Measurements from ENCODE around the gene IRAG1. TPM values are rescaled to one million over a fixed set of nuclear protein-coding genes. Genes with fewer than 3 reads are reported as not detected.

The IRAG1 gene, protein sequence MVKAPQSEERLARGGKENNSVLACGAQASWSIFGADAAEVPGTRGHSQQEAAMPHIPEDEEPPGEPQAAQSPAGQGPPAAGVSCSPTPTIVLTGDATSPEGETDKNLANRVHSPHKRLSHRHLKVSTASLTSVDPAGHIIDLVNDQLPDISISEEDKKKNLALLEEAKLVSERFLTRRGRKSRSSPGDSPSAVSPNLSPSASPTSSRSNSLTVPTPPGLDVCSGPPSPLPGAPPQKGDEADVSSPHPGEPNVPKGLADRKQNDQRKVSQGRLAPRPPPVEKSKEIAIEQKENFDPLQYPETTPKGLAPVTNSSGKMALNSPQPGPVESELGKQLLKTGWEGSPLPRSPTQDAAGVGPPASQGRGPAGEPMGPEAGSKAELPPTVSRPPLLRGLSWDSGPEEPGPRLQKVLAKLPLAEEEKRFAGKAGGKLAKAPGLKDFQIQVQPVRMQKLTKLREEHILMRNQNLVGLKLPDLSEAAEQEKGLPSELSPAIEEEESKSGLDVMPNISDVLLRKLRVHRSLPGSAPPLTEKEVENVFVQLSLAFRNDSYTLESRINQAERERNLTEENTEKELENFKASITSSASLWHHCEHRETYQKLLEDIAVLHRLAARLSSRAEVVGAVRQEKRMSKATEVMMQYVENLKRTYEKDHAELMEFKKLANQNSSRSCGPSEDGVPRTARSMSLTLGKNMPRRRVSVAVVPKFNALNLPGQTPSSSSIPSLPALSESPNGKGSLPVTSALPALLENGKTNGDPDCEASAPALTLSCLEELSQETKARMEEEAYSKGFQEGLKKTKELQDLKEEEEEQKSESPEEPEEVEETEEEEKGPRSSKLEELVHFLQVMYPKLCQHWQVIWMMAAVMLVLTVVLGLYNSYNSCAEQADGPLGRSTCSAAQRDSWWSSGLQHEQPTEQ
- not detected for total RNA-seq

GRCh38 chr11:10693509-10694081 is at the start of gene IRAG1:
IRAG1 (minus strand) TSS chr11:10693755; CDS start chr11:10693602, 153 bp downstream.
- Mint-ChIP-seq H3K36me3 (ENCODE audit: low read depth) (no peaks in the 10 kb centered on the region), H3K9me3 (ENCODE audit: insufficient read depth) (no peaks in the 10 kb centered on the region), H3K4me1 (ENCODE audit: low read depth) (no peaks in the 10 kb centered on the region), H3K27ac (no peak within 1 kb of the TSS), H3K4me3 (no peak within 1 kb of the TSS), H3K27me3 (ENCODE audit: low read depth) (peaks cover 11% of the 10 kb centered on the region)
- ChIA-PET CTCF (no interaction called here), POLR2A (no interaction called here)
- ATAC-seq (no peak), DNase-seq (no peak)

GRCh38 chr11:10742460-10743208 is 49.1 kb upstream of the IRAG1 start:
- H3K36me3 Mint-ChIP-seq (ENCODE audit: low read depth): no peaks in the 10 kb centered on the region
- ChIA-PET CTCF (interaction anchor here (0.7 to 8.4 kb wide), 6 partner anchors 10 to 337 kb away, joined by 3 to 48 read pairs (median 4); partner anchors contain the start of gene RNF141), POLR2A (no interaction called here)
- ATAC-seq (peak; percentile 85), DNase-seq (peak; percentile 56)
- H3K4me3 Mint-ChIP-seq: peak overlapping the region; percentile 43
- no peaks in the 10 kb centered on the region for H3K9me3 Mint-ChIP-seq (ENCODE audit: insufficient read depth)
- H3K27ac Mint-ChIP-seq: peak overlapping the region; percentile 67
- peaks cover 30% of the 10 kb centered on the region for H3K4me1 Mint-ChIP-seq (ENCODE audit: low read depth)
- peaks cover 5% of the 10 kb centered on the region for H3K27me3 Mint-ChIP-seq (ENCODE audit: low read depth)

GRCh38 chr11:10735481-10736475 is 42.2 kb upstream of the IRAG1 start:
- POLR2A ChIA-PET: no interaction called here
- ATAC-seq (peak; percentile 100), DNase-seq (peak; percentile 91)
- H3K4me1 Mint-ChIP-seq (ENCODE audit: low read depth): peaks cover 10% of the 10 kb centered on the region
- CTCF ChIA-PET: interaction anchor here (0.7 to 8.4 kb wide), 9 partner anchors 35 to 333 kb away, joined by 3 to 48 read pairs (median 4); partner anchors contain the start of gene RNF141
- H3K9me3 Mint-ChIP-seq (ENCODE audit: insufficient read depth): no peaks in the 10 kb centered on the region
- H3K27me3 Mint-ChIP-seq (ENCODE audit: low read depth): peaks cover 27% of the 10 kb centered on the region
- H3K27ac Mint-ChIP-seq: no peak overlapping the region
- H3K36me3 Mint-ChIP-seq (ENCODE audit: low read depth): no peaks in the 10 kb centered on the region
- peak overlapping the region; percentile 20 for H3K4me3 Mint-ChIP-seq

DNA sequence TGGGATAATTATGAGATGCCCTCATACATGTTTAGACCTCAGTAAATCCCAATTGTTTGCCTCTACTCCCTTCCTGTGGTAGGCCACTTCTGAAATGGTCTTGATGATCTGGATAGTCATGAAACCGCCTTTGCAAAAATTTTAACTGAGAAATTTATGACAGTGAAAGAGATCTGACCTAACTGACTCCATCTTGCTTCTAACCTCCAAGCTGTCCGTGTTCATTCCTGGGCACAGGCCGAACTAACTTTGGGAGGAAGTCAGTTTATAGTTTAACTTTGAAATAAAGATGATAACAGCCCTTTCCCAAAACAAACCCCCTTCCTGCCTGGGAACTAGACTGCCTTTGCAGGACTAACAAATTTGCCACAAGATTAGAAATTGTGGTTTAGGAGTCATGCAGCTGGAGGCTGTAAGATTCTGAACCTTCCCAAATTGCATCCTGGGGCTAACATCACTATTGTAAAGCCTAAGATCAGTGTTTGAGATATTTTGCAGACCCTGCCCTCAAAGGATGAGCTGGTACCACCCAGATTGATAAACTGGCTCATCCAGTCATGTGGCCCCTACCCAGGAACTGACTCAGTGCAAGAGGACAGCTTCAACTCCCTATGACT is 37.6 kb upstream of the IRAG1 start:
- POLR2A ChIA-PET: no interaction called here
- ATAC-seq: no peak
- H3K9me3 Mint-ChIP-seq (ENCODE audit: insufficient read depth): no peaks in the 10 kb centered on the region
- H3K4me1 Mint-ChIP-seq (ENCODE audit: low read depth): peaks cover 16% of the 10 kb centered on the region
- H3K27me3 Mint-ChIP-seq (ENCODE audit: low read depth): peaks cover 25% of the 10 kb centered on the region
- no peaks in the 10 kb centered on the region for H3K36me3 Mint-ChIP-seq (ENCODE audit: low read depth)
- no peak overlapping the region for H3K27ac Mint-ChIP-seq
- DNase-seq: no peak
- H3K4me3 Mint-ChIP-seq: no peak overlapping the region
- CTCF ChIA-PET: interaction anchor here (2.2 kb wide), 1 partner anchor 318 kb away, joined by 9 read pairs; no protein-coding TSS in a partner anchor

GRCh38 chr11:10730151-10730550 is 36.6 kb upstream of the IRAG1 start:
- H3K4me3 Mint-ChIP-seq: no peak overlapping the region
- DNase-seq: no peak
- H3K36me3 Mint-ChIP-seq (ENCODE audit: low read depth): no peaks in the 10 kb centered on the region
- H3K4me1 Mint-ChIP-seq (ENCODE audit: low read depth): peaks cover 18% of the 10 kb centered on the region
- POLR2A ChIA-PET: no interaction called here
- no peak overlapping the region for H3K27ac Mint-ChIP-seq
- no peak for ATAC-seq
- H3K9me3 Mint-ChIP-seq (ENCODE audit: insufficient read depth): no peaks in the 10 kb centered on the region
- CTCF ChIA-PET: interaction anchor here (1.5 to 2.0 kb wide), 2 partner anchors 317 to 324 kb away, joined by 3 to 6 read pairs; no protein-coding TSS in a partner anchor
- peaks cover 25% of the 10 kb centered on the region for H3K27me3 Mint-ChIP-seq (ENCODE audit: low read depth)

- H3K27ac Mint-ChIP-seq: no peak overlapping the region
- H3K36me3 Mint-ChIP-seq (ENCODE audit: low read depth): no peaks in the 10 kb centered on the region
- peaks cover 23% of the 10 kb centered on the region for H3K4me1 Mint-ChIP-seq (ENCODE audit: low read depth)
- ATAC-seq (no peak), DNase-seq (no peak)
- H3K27me3 Mint-ChIP-seq (ENCODE audit: low read depth): peaks cover 25% of the 10 kb centered on the region
- H3K9me3 Mint-ChIP-seq (ENCODE audit: insufficient read depth): no peaks in the 10 kb centered on the region
- H3K4me3 Mint-ChIP-seq: no peak overlapping the region
- POLR2A ChIA-PET: interaction anchor here (0.6 kb wide), 1 partner anchor 349 kb away, joined by 4 read pairs; no protein-coding TSS in a partner anchor
- CTCF ChIA-PET: interaction anchor here (1.5 to 2.0 kb wide), 2 partner anchors 315 to 323 kb away, joined by 3 to 6 read pairs; no protein-coding TSS in a partner anchor
These were observed 35.4 kb upstream of the IRAG1 start for GRCh38 chr11:10728789-10729472.

GRCh38 chr11:10728154-10728553 is 34.6 kb upstream of the IRAG1 start:
- H3K9me3 Mint-ChIP-seq (ENCODE audit: insufficient read depth): no peaks in the 10 kb centered on the region
- H3K27me3 Mint-ChIP-seq (ENCODE audit: low read depth): peaks cover 25% of the 10 kb centered on the region
- CTCF ChIA-PET: interaction anchor here (1.3 to 2.0 kb wide), 2 partner anchors 312 to 322 kb away, joined by 4 to 6 read pairs; no protein-coding TSS in a partner anchor
- POLR2A ChIA-PET: interaction anchor here (0.6 kb wide), 1 partner anchor 350 kb away, joined by 4 read pairs; no protein-coding TSS in a partner anchor
- H3K4me3 Mint-ChIP-seq: no peak overlapping the region
- no peaks in the 10 kb centered on the region for H3K36me3 Mint-ChIP-seq (ENCODE audit: low read depth)
- no peak overlapping the region for H3K27ac Mint-ChIP-seq
- no peak for DNase-seq
- peaks cover 23% of the 10 kb centered on the region for H3K4me1 Mint-ChIP-seq (ENCODE audit: low read depth)
- no peak for ATAC-seq

- ChIA-PET POLR2A (no interaction called here), CTCF (interaction anchor here (1.3 kb wide), 1 partner anchor 311 kb away, joined by 4 read pairs; no protein-coding TSS in a partner anchor)
- ATAC-seq (no peak), DNase-seq (no peak)
- H3K36me3 Mint-ChIP-seq (ENCODE audit: low read depth): no peaks in the 10 kb centered on the region
- H3K27ac Mint-ChIP-seq: no peak overlapping the region
- H3K4me1 Mint-ChIP-seq (ENCODE audit: low read depth): peaks cover 24% of the 10 kb centered on the region
- H3K27me3 Mint-ChIP-seq (ENCODE audit: low read depth): peaks cover 25% of the 10 kb centered on the region
- no peaks in the 10 kb centered on the region for H3K9me3 Mint-ChIP-seq (ENCODE audit: insufficient read depth)
- no peak overlapping the region for H3K4me3 Mint-ChIP-seq
These were observed 33.7 kb upstream of the IRAG1 start for GRCh38 chr11:10727146-10727851.

GRCh38 chr11:10725907-10726253 is 32.3 kb upstream of the IRAG1 start:
- no peaks in the 10 kb centered on the region for H3K9me3 Mint-ChIP-seq (ENCODE audit: insufficient read depth)
- ATAC-seq (no peak), DNase-seq (no peak)
- ChIA-PET POLR2A (no interaction called here), CTCF (no interaction called here)
- peaks cover 29% of the 10 kb centered on the region for H3K4me1 Mint-ChIP-seq (ENCODE audit: low read depth)
- H3K27ac Mint-ChIP-seq: no peak overlapping the region
- H3K27me3 Mint-ChIP-seq (ENCODE audit: low read depth): peaks cover 15% of the 10 kb centered on the region
- no peaks in the 10 kb centered on the region for H3K36me3 Mint-ChIP-seq (ENCODE audit: low read depth)
- no peak overlapping the region for H3K4me3 Mint-ChIP-seq

Measured in activated CD8-positive, alpha-beta T cell treated with anti-CD3 and anti-CD28 coated beads, Interleukin-2, amount 10 ng/mL, durations not matched to agents 7 days and 5 days (primary cell).